HepG2 (cell line): ENCODE results near the gene DOCK2.

Source experiments
- CTCF ChIP-seq: sonication (generic); formaldehyde crosslinking; IDR thresholded peaks from 2 replicates; pipeline ENCODE4 v1.5.0; 2020; ENCODE audit warnings: mild to moderate bottlenecking, missing genetic modification reagents, moderate library complexity
- ETV6 ChIP-seq: sonication (generic); formaldehyde crosslinking; conservative IDR thresholded peaks from 2 replicates; pipeline ENCODE4 v1.4.0; 2020; ENCODE audit warnings: missing genetic modification reagents
- EZH2 ChIP-seq: conservative IDR thresholded peaks from 2 replicates; pipeline ENCODE4 v1.6.1; 2012; ENCODE audit warnings: mild to moderate bottlenecking, low read depth, low read length, moderate library complexity
- RFX1 ChIP-seq: fragments of 450-650 bp; IDR thresholded peaks from 2 replicates; pipeline ENCODE4 v1.6.1; 2017
- ZNF280D ChIP-seq: sonication (generic); formaldehyde crosslinking; IDR thresholded peaks from 2 replicates; pipeline ENCODE4 v1.5.1; 2020; ENCODE audit warnings: mild to moderate bottlenecking, missing genetic modification reagents
- ZNF644 ChIP-seq: IDR thresholded peaks from 2 replicates; pipeline ENCODE4 v1.6.1; 2016; ENCODE audit warnings: low read depth
- TF ChIP-seq, protein P1 (sequence below): sonication (generic); formaldehyde crosslinking; IDR thresholded peaks from 2 replicates; pipeline ENCODE4 v1.4.0; 2020; ENCODE audit warnings: missing genetic modification reagents, borderline replicate concordance

DNA sequence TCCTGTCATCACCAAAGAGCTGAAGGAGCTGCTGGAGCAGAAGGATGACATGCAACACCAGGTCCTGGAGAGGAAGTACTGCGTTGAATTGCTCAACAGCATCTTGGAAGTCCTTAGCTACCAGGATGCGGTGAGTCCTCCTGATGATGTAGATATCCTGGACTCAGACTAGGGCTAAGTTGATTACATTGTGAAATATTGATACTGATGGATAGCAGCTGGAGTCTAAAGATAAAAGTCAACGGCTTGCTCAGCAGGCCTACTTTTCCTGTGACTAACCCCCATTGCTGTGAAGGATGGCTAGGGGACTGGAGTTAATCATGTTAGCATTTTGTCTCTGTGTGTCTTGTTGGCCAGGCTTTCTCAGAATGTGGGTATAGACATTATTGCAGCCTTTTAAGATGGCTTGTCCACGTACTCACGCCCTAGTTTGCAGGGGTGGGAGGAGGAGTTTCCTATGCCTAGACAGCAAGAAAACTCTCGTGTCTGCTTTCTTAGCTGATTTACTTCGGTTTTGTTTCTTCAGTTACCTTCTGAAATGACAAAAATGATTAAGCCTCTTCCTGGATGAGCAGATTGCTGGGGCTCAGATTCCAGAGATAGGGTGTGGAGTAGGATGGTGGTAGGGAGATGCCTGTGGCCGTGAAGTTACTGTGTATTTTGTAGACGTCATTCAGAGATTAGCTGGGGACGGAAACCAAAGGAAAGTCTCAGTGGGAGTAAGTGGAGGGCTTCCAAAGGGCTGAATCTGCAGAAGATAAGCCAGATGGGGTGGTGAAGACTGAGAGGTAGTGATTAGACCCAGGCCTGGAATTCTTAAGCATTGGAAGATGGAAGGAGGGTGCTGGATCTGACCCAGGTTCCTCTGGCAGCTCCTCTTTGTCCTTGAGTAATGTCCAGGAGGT lies 166.3 kb downstream of the DOCK2 start:
- TF ChIP-seq ETV6 (CRISPR knock-in tag): no peak
- no peak for TF ChIP-seq ZNF644 (CRISPR knock-in tag)
- TF ChIP-seq, protein P1, sequence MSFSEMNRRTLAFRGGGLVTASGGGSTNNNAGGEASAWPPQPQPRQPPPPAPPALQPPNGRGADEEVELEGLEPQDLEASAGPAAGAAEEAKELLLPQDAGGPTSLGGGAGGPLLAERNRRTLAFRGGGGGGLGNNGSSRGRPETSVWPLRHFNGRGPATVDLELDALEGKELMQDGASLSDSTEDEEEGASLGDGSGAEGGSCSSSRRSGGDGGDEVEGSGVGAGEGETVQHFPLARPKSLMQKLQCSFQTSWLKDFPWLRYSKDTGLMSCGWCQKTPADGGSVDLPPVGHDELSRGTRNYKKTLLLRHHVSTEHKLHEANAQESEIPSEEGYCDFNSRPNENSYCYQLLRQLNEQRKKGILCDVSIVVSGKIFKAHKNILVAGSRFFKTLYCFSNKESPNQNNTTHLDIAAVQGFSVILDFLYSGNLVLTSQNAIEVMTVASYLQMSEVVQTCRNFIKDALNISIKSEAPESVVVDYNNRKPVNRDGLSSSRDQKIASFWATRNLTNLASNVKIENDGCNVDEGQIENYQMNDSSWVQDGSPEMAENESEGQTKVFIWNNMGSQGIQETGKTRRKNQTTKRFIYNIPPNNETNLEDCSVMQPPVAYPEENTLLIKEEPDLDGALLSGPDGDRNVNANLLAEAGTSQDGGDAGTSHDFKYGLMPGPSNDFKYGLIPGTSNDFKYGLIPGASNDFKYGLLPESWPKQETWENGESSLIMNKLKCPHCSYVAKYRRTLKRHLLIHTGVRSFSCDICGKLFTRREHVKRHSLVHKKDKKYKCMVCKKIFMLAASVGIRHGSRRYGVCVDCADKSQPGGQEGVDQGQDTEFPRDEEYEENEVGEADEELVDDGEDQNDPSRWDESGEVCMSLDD: no peak
- no peak for TF ChIP-seq RFX1
- TF ChIP-seq EZH2: no peak
- TF ChIP-seq CTCF (CRISPR knock-in tag): no peak
- no peak for TF ChIP-seq ZNF280D
